Neural cell (in vitro differentiated cells): ENCODE results near the gene ZBTB46. TPM values are rescaled to one million over a fixed set of nuclear protein-coding genes. Genes with fewer than 3 reads are reported as not detected.

ENCODE experiments used
- H2AFZ ChIP-seq: fragments of 200-600, 300-800 bp; sonication (generic), shearing (Covaris generic); 2 replicates; pipeline ENCODE4 v1.6.0; 2014; ENCODE audit warnings: low read depth, mild to moderate bottlenecking, antibody characterized with exemption, low read length, moderate library complexity
- H3F3A ChIP-seq: fragments of 200-600 bp; shearing (Covaris generic); 2 replicates; pipeline ENCODE4 v1.6.1; 2016; ENCODE audit warnings: mild to moderate bottlenecking, moderate library complexity, mixed read lengths, antibody characterized with exemption, low read length; ENCODE audit not compliant: insufficient read depth, poor library complexity, severe bottlenecking
- H3K27ac ChIP-seq: fragments of 200-600, 300-800 bp; sonication (generic), shearing (Covaris generic); 2 replicates; pipeline ENCODE4 v1.5.1; 2014; ENCODE audit warnings: mild to moderate bottlenecking, low read length, moderate library complexity
- H3K27me3 ChIP-seq: fragments of 300-800, 200-600 bp; sonication (generic), shearing (Covaris generic); 2 replicates; pipeline ENCODE4 v1.6.0; 2014; ENCODE audit warnings: mild to moderate bottlenecking, low read depth, low read length, moderate library complexity; ENCODE audit not compliant: insufficient read depth
- H3K36me3 ChIP-seq: fragments of 300-800, 200-600 bp; sonication (generic), shearing (Covaris generic); 2 replicates; pipeline ENCODE4 v1.5.1; 2014; ENCODE audit warnings: mild to moderate bottlenecking, antibody characterized with exemption, low read length, moderate library complexity; ENCODE audit not compliant: insufficient read depth
- H3K4me2 ChIP-seq: fragments of 300-800, 200-600 bp; sonication (generic), shearing (Covaris generic); 2 replicates; pipeline ENCODE4 v1.6.0; 2014; ENCODE audit warnings: mild to moderate bottlenecking, low read length
- H3K4me3 ChIP-seq: fragments of 300-800, 200-600 bp; sonication (generic), shearing (Covaris generic); 2 replicates; pipeline ENCODE4 v1.5.1; 2014; ENCODE audit warnings: mild to moderate bottlenecking, low read length, moderate library complexity
- H3K79me2 ChIP-seq: fragments of 200-600 bp; shearing (Covaris generic); replicated peaks from 2 replicates; pipeline ENCODE4 v1.6.0; 2014; ENCODE audit warnings: mild to moderate bottlenecking, low read length, moderate library complexity; ENCODE audit not compliant: insufficient read depth
- H3K9ac ChIP-seq: fragments of 300-800, 200-600 bp; sonication (generic), shearing (Covaris generic); 2 replicates; pipeline ENCODE4 v1.6.1; 2016; ENCODE audit warnings: mild to moderate bottlenecking, low read length, mixed read lengths
- H3K9me2 ChIP-seq: fragments of 200-600 bp; shearing (Covaris generic); 2 replicates; pipeline ENCODE4 v1.6.1; 2016; ENCODE audit warnings: mild to moderate bottlenecking, low read length, mixed read lengths; ENCODE audit not compliant: insufficient read depth
- H3K9me3 ChIP-seq: fragments of 200-600, 300-800 bp; sonication (generic), shearing (Covaris generic); 2 replicates; pipeline ENCODE4 v1.6.1; 2016; ENCODE audit warnings: mild to moderate bottlenecking, mixed run types, low read length, moderate library complexity, mixed read lengths
- H4K20me1 ChIP-seq: fragments of 200-600 bp; shearing (Covaris generic); 2 replicates; pipeline ENCODE4 v1.6.1; 2016; ENCODE audit warnings: mild to moderate bottlenecking, mixed run types; ENCODE audit not compliant: insufficient read depth
- CTCF ChIP-seq: fragments of 450-650 bp; IDR thresholded peaks from 2 replicates; pipeline ENCODE4 v1.5.1; 2014; ENCODE audit warnings: antibody characterized with exemption, mild to moderate bottlenecking, moderate library complexity; ENCODE audit not compliant: poor library complexity, severe bottlenecking
- EP300 ChIP-seq: fragments of 450-650 bp; conservative IDR thresholded peaks from 2 replicates; pipeline ENCODE4 v1.6.1; 2014; ENCODE audit warnings: antibody characterized with exemption, mild to moderate bottlenecking, moderate library complexity; ENCODE audit not compliant: poor library complexity, severe bottlenecking
- EZH2 ChIP-seq: fragments of 200-600, 300-800 bp; shearing (Covaris generic), sonication (generic); IDR thresholded peaks from 2 replicates; pipeline ENCODE4 v1.6.1; 2014; ENCODE audit warnings: antibody characterized with exemption, low read length, borderline replicate concordance, mild to moderate bottlenecking; ENCODE audit not compliant: insufficient read depth, poor library complexity, severe bottlenecking
- MXI1 ChIP-seq: fragments of 450-650 bp; conservative IDR thresholded peaks from 2 replicates; pipeline ENCODE4 v1.6.1; 2014; ENCODE audit warnings: antibody characterized with exemption, mild to moderate bottlenecking; ENCODE audit not compliant: poor library complexity, severe bottlenecking
- POLR2AphosphoS5 ChIP-seq: IDR thresholded peaks from 2 replicates; pipeline ENCODE4 v1.6.1; 2012
- RAD21 ChIP-seq: fragments of 450-650 bp; conservative IDR thresholded peaks from 2 replicates; pipeline ENCODE4 v1.6.1; 2014; ENCODE audit warnings: antibody characterized with exemption, mild to moderate bottlenecking, moderate library complexity
- REST ChIP-seq: IDR thresholded peaks from 2 replicates; pipeline ENCODE4 v1.6.1; 2012; ENCODE audit warnings: borderline replicate concordance
- SMC3 ChIP-seq: fragments of 450-650 bp; conservative IDR thresholded peaks from 2 replicates; pipeline ENCODE4 v1.6.1; 2014; ENCODE audit warnings: antibody characterized with exemption, mild to moderate bottlenecking, moderate library complexity; ENCODE audit not compliant: poor library complexity
- TAF1 ChIP-seq: IDR thresholded peaks from 2 replicates; pipeline ENCODE4 v1.6.1; 2012; ENCODE audit warnings: low read depth
- polyA plus RNA-seq: library from polyadenylated mRNA; depleted of rRNA; stranded (reverse); fragments of >200 nt; gene quantifications from 2 replicates; pipeline ENCODE4 v1.2.3, GENCODE V29; 2014

Gene ZBTB46
- polyA plus RNA-seq, 1 donor from 2014 or later: 15.0 TPM

GRCh38 chr20:63700199-63701050 is 130.6 kb downstream of the ZBTB46 start:
- Histone ChIP-seq H4K20me1 (no peaks in the 10 kb centered on the region), H3K27ac (no peak overlapping the region), H3K4me3 (no peak overlapping the region), H3K9me2 (no peaks in the 10 kb centered on the region), H3K9me3 (no peaks in the 10 kb centered on the region), H3F3A (no peaks in the 10 kb centered on the region), H2AFZ (no peak overlapping the region), H3K27me3 (no peaks in the 10 kb centered on the region), H3K9ac (no peak overlapping the region), H3K4me2 (no peak overlapping the region), H3K79me2 (no peaks in the 10 kb centered on the region), H3K36me3 (no peaks in the 10 kb centered on the region)
- TF ChIP-seq EP300: no peak
- TF ChIP-seq TAF1: no peak
- TF ChIP-seq MXI1: no peak
- no peak for TF ChIP-seq CTCF

- Histone ChIP-seq H3K4me3 (no peak overlapping the region), H3K9me2 (no peaks in the 10 kb centered on the region), H3K27me3 (no peaks in the 10 kb centered on the region), H3K79me2 (no peaks in the 10 kb centered on the region), H3K9me3 (no peaks in the 10 kb centered on the region), H4K20me1 (no peaks in the 10 kb centered on the region), H3K36me3 (no peaks in the 10 kb centered on the region), H2AFZ (no peak overlapping the region), H3K4me2 (no peak overlapping the region), H3K27ac (no peak overlapping the region), H3F3A (no peaks in the 10 kb centered on the region), H3K9ac (no peak overlapping the region)
- TF ChIP-seq MXI1 (no peak), CTCF (no peak), POLR2AphosphoS5 (no peak), EZH2 (no peak), TAF1 (no peak), REST (no peak), RAD21 (no peak), EP300 (no peak), SMC3 (no peak)
Measured at GRCh38 chr20:63699466-63700198, 131.4 kb downstream of the ZBTB46 start.
